ENCODE results near the gene CHORDC1. TPM values are rescaled to one million over a fixed set of nuclear protein-coding genes. Genes with fewer than 3 reads are reported as not detected.
"Not testable (repeated sequence)": the region's sequence is repeated elsewhere in the genome, so short reads cannot be mapped to it uniquely, and the experiment has no call there.

The CHORDC1 gene
- total RNA-seq, 1 donor from 2014 or later: 38.9 TPM

DNA sequence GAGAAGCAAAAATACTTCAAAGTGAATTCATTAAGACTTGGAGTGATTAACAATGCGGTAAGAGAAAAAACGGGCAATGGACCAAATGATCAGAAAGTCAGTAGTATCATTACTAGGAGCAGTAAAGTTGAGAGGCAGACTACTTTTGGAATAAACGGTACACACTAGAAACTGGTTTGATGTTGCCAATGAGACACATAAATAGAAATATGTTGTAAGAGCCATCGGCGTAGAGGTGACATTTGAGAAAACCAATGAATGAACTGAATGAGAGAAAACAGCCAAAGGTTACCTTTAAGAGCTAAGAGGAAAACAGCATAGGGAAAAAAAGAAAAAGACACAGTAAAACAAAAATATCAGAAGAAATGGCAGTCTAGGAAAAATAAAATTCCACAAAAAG lies 6.2 kb downstream of the CHORDC1 start:
- no peak for DNase-seq (ENCODE audit: low spot score)

DNA sequence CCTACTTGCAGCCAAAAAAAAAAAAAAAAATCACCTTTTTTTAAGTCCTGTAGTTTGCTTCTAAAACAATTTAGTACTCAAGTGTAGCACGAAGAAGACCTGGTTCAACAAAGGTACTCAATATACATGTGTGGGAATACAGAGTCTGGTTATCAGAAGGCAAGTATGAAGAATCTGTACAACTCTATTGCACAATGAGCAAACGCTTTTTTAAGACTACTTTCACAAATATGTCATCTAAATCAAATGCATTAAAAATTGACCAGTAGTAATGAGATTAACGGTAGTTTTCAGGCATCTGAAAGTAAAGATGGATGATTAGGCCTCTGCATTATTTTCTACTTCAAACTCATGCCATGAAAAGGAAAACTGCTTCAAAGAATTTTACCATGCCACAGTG lies 9.5 kb downstream of the CHORDC1 start:
- DNase-seq (ENCODE audit: low spot score): no peak

DNA sequence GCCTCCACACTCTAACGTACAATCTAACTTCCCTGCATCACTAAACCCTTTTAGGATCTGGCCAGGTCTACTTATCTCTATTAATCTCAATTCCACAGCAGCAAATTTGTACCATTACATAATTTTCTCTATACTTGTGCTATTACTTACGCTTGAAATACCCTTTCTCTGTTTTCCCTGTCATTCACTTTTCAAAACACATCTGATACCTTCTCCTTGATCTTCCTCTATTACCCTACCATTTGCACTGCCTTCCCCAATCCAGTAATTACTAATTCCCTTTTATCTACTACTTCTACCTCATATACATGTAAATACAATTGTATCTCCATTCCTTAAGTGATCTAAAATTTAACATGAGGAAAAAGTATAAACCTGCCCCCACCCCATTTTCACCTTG lies 14.0 kb downstream of the CHORDC1 start:
- DNase-seq (ENCODE audit: low spot score): no peak

DNA sequence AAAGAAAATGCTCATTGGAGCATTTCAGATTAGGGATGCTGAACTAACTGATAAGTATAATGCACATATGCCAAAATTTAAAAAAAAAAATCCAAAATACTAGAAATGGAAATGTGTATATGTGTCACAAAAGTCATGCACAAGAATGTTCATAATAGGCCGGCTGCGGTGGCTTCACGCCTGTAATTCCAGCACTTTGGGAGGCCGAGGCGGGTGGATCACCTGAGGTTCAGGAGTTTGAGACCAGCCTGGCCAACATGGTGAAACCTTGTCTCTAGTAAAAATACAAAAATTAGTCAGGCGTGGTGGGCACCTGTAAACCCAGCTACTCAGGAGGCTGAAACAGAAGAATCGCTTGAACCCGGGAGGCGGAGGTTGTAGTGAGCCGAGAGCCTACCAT lies 14.9 kb downstream of the CHORDC1 start:
- DNase-seq (ENCODE audit: low spot score): not testable (repeated sequence)

DNA sequence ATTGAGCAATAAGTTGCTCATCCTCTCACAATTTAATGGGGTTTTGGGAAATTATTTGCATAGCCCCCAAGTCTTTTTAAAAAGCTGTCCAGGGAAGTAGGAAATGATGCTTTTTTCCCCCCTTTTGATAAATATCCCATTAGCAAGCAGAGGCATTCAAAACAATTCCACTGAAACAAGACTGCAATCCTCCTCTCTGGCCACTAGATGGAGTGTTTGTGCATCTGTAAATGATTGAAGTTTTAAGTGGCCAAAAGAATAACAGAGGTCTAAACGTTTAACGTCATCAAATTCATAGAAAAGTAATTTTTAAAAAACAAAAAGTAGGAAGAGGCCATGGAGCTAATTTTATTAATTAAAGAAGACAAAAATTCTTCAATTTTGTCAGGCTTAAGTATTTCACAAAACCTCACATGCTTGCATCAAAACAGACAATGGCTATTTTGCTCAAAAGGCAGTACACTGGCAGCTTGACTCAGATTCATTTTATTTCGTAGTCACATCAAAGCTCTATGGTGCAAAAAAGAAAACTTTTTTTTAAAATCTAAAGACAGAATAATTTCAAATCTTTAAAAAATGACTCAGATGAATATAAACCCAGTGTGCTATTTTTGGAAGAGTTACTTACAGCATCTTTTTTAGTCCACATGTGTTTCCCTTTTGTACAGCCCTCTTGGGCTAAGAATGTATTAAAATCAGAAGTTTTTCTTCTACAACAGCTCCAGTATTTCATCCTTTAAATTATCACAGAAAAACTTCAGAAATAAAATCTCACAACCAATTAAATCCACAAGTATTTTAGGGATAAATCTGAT lies 17.8 kb downstream of the CHORDC1 start:
- DNase-seq (ENCODE audit: low spot score): no peak

DNA sequence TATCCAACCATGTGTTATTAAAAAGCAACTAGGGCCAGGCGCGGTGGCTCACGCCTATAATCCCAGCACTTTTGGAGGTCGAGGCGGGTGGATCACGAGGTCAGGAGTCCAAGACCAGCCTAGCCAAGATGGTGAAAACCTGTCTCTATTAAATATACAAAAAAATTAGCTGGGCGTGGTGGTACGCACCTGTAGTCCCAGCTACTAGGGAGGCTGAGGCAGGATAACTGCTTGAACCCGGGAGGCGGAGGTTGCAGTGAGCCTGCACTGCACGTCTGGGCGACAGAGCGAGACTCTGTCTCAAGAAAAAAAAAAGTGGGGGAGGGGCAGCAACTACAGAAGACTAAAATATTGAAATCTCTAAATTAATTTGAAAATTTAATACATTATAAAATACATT lies 18.4 kb downstream of the CHORDC1 start:
- no peak for DNase-seq (ENCODE audit: low spot score)

DNA sequence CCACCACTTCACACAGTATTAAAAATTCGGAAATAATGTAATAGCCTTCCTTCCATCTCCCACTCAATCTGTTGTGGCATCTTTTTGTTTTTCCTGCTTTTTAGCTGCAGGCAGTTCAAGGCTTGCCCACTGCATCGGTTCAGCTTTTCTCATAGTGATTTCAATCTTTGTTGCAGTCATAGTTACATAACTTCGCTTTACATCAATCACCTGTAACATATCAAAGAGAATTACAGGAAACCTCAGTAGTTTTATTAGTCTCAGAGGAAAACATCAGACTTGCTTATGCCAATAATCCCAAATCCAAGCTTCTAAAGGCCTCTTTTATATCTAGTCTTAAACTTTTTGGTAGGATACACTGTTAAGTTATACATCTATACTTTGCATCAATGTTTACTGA lies 20.5 kb downstream of the CHORDC1 start:
- no peak for DNase-seq (ENCODE audit: low spot score)

DNA sequence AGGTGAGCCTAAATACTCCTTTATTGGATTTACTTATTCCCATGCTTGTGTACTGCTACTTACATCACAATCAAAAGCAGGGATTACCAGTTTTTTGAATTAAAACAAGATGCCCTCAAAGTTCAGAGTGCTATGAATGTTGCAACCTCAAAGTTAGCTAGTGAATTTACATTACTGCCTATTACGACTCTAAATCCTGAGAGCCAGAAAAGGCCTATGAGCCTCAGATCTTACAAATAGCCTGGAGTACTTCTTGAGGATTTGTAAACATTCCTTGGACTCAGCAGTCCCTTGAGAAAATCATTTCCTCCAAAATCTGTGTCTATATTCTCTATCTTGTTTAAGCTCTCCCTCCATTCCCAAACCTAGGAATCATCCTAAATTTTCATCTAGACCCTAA lies 25.5 kb downstream of the CHORDC1 start:
- no peak for DNase-seq (ENCODE audit: low spot score)

DNA sequence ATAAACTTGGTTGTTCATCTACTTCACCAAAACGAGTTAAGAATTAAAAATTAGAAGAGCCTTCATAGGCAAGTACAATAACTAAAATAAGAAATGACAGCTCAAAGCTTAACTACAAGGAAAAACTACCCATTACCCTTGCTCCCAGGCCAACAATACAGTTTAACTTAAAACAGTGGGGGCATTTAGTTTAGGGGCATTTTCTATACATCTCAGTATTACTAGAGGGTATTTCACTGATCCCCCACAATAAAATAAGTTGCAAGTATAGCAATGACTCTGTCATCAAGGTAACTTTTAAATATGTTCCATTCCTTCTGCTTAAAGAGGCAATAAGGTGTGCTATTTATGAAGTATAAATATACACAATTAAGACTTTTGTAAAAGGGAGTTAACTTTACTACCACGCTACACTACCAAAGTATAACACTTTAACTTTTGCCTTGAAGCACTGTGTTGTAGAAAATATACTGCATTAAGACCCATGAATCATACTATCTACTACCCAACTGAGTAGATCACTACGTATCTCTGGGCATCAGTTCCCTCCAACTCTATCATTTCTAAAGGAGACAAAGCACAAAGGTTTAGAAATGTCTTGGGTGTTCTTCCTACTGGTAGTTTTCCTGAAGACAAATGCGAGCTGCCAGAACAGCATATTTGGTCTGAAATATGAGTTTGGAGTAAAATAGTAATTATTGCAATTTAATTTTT lies 29.8 kb downstream of the CHORDC1 start:
- no peak for DNase-seq (ENCODE audit: low spot score)

DNA sequence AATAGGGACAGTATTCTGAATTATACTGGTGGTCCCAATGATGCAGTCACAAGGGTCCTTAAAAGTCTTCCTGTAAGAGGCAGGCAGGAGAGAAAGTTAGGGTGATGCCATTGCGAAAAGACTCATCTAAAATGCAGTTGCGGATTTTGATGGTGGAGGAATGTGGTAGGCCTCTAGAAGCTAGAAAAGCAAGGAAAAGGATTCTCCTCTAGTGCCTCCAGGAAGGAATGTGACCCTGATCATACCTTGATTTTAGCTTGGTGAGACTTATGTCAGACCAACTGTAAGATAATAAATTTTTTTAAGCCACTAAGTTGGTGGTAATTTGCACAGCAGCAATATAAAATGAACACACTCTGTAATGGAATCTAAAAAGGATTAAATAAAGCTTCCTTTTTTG lies 33.8 kb downstream of the CHORDC1 start:
- no peak for DNase-seq (ENCODE audit: low spot score)

DNA sequence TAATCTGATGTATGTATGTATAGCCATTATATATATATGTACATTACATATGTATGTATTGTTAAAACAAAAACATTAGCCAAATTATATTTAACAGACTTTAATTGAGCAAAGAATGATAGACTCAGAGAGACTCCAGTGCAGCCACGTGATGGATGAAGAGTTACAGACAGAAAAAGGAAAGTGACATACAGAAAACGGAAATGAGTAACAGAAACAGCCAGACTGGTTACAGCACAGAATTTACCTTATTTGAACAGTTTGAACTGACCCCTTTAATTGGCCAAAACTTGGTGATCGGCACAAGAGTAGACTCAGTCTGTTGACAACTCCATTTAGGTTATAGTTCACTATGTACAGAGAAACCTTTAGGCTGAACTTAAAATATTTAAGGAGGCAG lies 35.0 kb downstream of the CHORDC1 start:
- DNase-seq (ENCODE audit: low spot score): no peak

DNA sequence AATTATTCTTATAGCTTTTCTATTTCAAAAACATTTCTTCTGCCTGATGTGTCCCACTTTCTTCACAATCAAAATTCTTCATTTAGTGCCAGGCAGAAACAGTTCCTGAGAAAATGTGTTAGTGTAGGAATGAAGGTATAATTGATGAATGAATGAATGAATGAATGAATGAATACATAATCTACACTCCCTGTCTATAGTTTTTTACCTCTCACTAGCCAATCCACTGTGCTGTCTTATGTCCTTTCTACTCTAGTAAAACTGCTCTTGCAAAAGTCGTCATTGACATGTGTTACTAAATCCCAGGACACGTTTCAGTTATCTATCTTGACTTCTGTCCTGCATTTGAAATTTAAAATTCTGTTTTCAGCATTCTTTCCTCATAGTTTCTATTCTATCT lies 42.9 kb downstream of the CHORDC1 start:
- no peak for DNase-seq (ENCODE audit: low spot score)

DNA sequence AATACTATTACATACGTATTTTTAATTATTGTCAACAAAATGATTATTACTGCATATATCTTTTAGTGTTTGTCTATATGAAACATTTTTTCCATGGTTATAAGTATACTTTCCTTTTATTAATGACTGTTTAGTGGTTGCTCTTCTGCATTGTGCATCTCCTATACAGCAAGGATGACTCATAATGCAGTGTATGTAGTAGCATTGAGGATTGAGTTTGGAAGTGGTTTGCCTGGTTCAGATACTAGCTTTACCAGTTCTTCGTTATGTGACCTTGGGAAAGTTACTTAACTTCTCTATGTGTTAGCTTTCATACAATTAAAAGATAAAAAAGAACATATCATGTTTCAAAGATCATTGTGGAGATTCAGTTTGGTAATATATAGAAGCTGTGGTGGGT lies 44.1 kb downstream of the CHORDC1 start:
- DNase-seq (ENCODE audit: low spot score): no peak

DNA sequence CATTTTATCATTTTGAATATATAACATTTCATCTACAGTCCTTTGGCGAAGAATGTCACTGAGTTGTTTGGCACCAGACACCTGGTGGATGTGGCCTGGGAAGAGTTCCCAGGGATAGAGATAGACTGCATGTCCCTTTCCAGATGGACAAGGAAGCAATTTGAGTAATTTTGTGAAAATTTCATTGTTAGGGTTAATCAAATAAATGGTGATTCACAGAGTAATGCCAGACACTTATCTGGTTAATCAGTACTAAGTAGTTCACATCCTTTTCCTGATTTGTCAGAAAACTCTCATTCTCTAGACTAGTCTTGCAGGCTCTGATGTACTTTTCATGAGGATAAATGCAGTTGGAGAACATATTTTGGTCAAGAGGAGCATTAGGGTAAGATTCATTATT lies 46.8 kb downstream of the CHORDC1 start:
- no peak for DNase-seq (ENCODE audit: low spot score)

DNA sequence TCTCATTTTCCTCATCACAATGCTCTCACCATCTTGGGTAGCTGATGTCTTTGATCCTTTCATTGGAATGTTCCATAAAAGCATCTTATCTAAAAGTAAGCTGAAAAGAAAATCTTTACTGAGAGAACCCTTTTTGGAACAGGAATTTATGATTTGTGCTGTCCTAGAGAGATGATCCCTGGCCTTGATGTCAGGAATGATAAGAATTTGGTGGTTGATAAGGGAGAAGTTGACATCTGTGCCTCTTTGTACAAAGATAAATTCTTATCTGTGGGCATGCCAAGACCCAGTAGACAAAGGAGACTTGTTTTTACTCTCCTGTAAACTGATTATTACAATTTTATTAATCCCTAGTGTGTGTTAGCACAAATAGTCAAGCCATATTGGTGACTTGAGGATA lies 51.5 kb downstream of the CHORDC1 start:
- no peak for DNase-seq (ENCODE audit: low spot score)

DNA sequence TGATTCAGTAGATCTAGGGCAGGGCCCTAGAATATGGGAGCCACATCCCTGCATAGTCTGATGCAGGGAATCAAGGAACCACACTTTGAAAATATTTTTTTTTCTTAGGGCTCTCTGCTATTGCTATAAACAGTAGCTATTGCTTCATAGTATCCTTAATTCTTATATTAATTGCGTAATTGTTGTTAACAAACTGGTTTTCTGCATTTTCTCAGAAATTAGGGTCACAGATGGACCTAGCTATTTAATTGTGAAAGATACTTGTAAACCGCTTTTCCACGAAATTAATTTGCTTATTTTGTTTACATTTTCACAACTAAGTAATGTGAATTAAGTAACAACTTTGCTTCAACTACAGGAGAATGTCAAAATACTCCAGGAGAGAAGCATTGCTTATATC lies 54.3 kb downstream of the CHORDC1 start:
- DNase-seq (ENCODE audit: low spot score): no peak

DNA sequence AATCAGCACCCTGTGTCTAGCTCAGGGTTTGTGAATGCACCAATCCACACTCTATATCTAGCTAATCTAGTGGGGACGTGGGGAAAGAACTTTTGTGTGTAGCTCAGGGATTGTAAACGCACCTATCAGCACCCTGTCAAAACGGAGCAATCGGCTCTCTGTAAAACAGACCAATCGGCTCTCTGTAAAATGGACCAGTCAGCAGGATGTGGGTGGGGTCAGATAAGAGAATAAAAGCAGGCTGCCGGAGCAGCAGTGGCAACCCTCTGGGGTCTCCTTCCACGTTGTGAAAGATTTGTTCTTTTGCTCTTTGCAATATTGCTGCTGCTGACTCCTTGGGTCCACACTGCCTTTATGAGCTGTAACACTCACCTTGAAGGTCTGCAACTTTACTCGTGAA lies 55.1 kb downstream of the CHORDC1 start:
- not testable (repeated sequence) for DNase-seq (ENCODE audit: low spot score)

DNA sequence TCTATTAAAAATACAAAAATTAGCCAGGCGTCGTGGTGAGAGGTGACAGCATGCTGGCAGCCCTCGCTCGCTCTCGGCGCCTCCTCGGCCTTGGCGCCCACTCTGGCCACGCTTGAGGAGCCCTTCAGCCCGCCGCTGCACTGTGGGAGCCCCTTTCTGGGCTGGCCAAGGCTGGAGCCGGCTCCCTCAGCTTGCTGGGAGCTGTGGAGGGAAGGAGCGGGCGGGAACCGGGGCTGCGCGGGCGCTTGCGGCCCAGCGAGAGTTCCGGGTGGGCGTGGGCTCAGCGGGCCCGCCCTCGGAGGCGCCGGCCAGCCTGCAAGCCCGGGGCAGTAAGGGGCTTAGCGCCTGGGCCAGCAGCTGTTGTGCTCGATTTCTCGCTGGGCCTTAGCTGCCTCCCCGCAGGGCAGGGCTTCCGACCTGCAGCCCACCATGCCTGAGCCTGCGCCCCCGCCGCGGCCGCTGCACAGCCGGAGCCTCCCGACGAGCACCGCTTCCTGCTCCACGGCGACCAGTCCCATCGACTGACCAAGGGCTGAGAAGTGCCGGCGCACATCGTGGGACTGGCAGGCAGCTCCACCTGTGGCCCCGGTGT lies 55.8 kb downstream of the CHORDC1 start:
- DNase-seq (ENCODE audit: low spot score): not testable (repeated sequence)

Other genes starting within 250 kb of the CHORDC1 start
- gene TRIM49C, start 191.9 kb downstream of the CHORDC1 start, total RNA-seq: not detected
- gene UBTFL1, start 137.1 kb downstream of the CHORDC1 start, total RNA-seq: not detected
- gene NAALAD2, start 88.4 kb downstream of the CHORDC1 start, total RNA-seq: 4.8 TPM